DLD1 (cell line): ENCODE data around the gene CDH18.

Source experiments
- in situ Hi-C: cut with HindIII; loops from 2 replicates; pipeline ENCODE4 v1.10.0; 2017; ENCODE audit warnings: low sequenced_read_pairs

CDH18 gene

DNA sequence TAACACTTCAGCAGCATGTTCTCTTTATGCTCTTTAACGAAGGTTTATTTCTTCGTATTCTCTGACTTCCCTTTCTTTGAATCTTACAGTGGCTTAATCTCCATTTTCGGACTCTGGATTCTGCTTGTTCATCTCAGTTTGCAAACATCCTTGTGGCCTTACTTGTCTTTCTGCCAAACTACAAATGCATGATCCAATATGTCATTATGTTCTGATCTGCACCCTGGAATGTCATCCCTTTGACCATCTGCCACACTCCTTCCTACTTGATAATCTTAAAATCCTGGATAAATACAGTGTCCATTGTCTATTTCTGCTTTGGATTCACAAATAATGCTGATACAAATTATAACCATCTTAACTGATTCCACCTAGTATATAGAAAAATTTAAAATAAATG is 499.2 kb downstream of the CDH18 start:
- in situ Hi-C loops, result no loop called here

DNA sequence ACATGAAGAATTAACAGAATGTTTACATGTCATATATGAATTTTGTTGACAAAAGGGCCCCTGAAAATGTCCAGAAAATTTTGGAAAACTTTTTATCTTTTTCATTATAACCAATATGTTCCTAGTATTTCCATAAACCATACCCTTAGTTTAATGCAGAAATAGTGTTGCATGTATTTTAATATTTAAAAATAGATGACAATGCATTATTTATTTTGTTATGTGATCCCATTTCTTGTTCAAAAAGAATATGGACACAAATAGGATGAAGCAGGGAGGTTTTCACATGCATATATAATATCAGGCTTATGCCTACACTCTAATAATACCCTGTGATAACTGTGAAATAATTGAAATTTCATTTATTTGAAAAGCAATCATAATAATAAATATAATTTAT is 500.5 kb downstream of the CDH18 start:
- in situ Hi-C loops, result no loop called here

DNA sequence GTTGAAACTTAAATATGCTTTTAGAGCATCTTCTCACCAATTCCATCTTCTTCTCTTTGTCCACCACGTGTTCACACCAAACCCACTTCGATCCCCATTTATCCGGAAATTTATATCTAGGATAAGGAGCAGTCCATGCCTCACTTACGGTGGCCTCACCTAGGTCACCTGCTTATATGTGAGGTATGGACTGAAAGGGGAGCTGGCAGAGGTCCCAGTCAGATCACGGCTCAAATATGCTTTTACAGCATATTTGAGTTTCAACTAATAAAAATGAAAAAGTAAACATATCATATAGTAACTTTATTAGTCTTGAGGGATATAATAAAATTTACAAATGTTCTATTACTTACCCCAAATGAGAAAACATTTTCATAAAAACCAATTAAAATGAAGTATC is 508.4 kb downstream of the CDH18 start:
- in situ Hi-C loops, result no loop called here

DNA sequence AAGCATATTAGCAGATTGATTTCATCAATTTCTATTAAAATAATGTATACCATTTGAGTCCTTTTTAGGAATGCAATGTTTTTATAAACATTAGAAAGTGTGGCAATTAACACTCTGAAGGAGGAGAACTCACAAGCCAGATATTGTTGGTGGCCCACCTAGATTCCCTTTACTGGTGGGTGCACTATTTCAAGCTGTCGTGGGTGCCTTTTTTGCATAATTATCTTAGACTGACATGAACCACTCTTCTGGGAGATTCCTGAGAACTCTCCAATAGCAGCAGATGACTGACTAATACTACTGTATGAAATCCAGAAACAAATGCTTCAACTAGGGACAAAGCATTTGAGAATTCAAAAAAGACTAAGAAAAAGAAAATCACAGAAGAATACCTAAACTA is 526.0 kb downstream of the CDH18 start:
- in situ Hi-C loops, result no loop called here

DNA sequence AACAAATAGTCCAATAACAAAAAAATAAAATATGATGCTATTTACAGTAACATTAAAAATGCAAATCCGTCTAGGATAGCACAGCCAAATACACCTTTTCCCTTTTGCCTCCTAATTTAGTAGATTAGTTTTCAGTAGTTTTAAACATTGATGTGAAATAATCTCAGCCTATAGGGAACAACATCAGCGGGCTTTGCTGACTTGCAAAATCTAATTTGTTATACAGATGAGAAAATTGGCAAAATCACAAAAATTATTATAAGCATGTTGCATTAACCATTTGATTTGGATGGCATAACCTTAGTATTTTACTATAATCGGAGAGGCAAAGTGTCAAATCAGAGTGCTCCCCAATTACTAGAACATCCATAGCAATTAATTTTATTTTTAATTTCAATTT is 563.5 kb downstream of the CDH18 start:
- in situ Hi-C loops, result no loop called here
